ENCODE results near the gene ADAMTS17. TPM values are rescaled to one million over a fixed set of nuclear protein-coding genes. Genes with fewer than 3 reads are reported as not detected.

Gene ADAMTS17
- total and polyA plus RNA-seq, 4 experiments from 2014 or later: 2.1 to 6.2 (median 4.8) TPM

DNA sequence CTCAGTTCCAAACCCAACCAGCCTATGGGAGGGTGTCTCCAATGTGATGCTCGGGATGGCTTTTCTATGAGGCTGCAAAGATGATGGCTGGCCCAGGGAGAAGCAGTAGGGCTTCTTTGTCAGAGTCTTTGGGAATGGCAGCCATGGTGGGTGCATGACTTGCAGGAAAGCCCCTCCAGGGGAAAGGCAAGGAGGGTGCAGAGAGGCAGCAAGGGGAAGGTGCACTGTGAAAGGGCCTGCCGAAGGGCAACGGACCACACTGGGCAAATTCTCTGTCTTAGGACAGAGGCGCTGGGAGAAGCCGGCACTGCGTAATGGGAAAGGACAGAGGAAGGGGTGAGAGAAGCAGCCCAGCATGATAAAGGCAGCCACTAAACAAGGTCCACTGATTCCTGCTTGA is 305.8 kb downstream of the ADAMTS17 start:
- Mint-ChIP-seq H3K4me1 (peaks cover 0 to 1% (median 0%) of the 10 kb centered on the region in 4 donors), H3K27ac (peak overlapping the region in 1 of 7 donors; percentile 49), H3K27me3 (no peaks in the 10 kb centered on the region), H3K4me3 (no peak overlapping the region), H3K36me3 (peaks cover 19 to 21% of the 10 kb centered on the region in 2 donors), H3K9me3 (peaks cover 0 to 2% (median 0%) of the 10 kb centered on the region in 8 donors)
- H3K4me3 ChIP-seq (ENCODE audit: low read length in 2 of 2): no peak overlapping the region
- no peak for DNase-seq
- H3K9me3 ChIP-seq (ENCODE audit: control insufficient read depth in 1 of 2, low read length in 2 of 2): no peaks in the 10 kb centered on the region
- H3K36me3 ChIP-seq (ENCODE audit: insufficient read depth, low read length): no peaks in the 10 kb centered on the region
- no peaks in the 10 kb centered on the region for H3K27me3 ChIP-seq (ENCODE audit: insufficient read depth, low read length)
- ChIA-PET POLR2A (ENCODE audit: partially characterized antibody) (no interaction called here), CTCF (ENCODE audit: partially characterized antibody) (no interaction called here)
- no peaks in the 10 kb centered on the region for H3K4me1 ChIP-seq (ENCODE audit: insufficient read depth, low read length)
- intact Hi-C loops (cut with micrococcal nuclease): no loop called here
- no peak overlapping the region for H3K27ac ChIP-seq (ENCODE audit: low read depth, low read length)

DNA sequence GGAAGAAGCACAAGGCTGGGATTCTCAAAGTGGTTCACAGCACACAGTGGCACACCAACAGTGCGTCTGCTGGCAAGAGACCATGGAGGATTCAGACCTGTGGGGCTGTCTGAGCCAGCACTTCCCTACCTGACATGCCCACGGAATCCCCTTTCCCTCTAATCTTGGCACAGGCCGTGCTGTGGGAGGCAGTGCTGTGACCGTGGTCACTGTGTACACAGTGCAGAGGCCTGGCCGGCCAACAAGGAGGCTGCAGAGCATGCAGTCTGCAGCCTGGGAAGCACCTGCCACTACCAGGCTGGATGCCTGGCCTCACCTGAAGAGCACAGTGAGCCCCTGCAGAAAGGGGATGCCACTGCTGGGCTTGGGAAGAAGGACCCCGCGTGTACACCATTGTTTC is 307.6 kb downstream of the ADAMTS17 start:
- H3K9me3 Mint-ChIP-seq: peaks cover under 1 to 8% (median 3%) of the 10 kb centered on the region in 8 donors

DNA sequence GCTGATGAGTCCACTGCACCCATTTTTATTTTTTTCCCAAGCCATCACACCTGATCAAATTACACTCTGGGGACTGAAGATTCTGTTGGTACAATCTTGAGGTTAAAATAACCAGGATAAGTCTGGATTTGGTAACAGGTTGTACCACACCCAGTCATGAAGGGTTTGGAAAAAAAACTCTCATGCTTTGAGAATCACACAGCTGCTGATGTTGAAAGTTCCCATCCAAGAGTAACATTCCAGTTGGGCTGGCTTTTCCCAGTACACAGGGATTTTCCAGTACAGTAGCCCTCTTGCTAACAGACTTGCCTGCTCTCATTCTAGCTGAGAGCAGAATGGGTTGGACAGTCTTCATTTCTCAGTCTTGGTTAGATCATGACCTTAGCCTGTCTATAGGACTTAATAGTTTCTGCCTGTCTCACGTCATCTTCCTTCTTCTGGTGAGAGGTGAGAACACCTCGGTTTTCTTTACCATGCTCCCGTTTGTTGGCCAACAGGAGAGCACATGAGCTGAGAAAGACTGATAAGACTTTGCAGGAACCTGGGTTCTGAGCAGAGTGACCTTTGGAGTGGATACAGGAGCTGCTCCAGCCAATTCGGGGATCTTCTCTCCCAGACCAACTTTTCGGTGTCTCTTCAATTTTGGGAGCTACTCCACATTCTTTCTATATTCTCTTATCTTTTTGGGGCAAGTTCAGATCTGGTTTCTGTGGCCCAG is 308.5 kb downstream of the ADAMTS17 start:
- H3K36me3 ChIP-seq (ENCODE audit: insufficient read depth, low read length): no peaks in the 10 kb centered on the region
- no peaks in the 10 kb centered on the region for H3K9me3 ChIP-seq (ENCODE audit: control insufficient read depth in 1 of 2, low read length in 2 of 2)
- ChIA-PET CTCF (ENCODE audit: partially characterized antibody) (interaction anchor here (1.4 kb wide), 1 partner anchor 306 kb away, joined by 4 read pairs; no protein-coding TSS in a partner anchor), POLR2A (ENCODE audit: partially characterized antibody) (no interaction called here)
- no peaks in the 10 kb centered on the region for H3K27me3 ChIP-seq (ENCODE audit: insufficient read depth, low read length)
- H3K4me1 ChIP-seq (ENCODE audit: insufficient read depth, low read length): no peaks in the 10 kb centered on the region
- Mint-ChIP-seq H3K36me3 (peaks cover 34 to 42% of the 10 kb centered on the region in 2 donors), H3K27ac (no peak overlapping the region), H3K27me3 (no peaks in the 10 kb centered on the region), H3K4me3 (no peak overlapping the region), H3K4me1 (peaks cover 0 to 1% (median 0%) of the 10 kb centered on the region in 4 donors), H3K9me3 (peaks cover 4 to 16% (median 11%) of the 10 kb centered on the region in 8 donors)
- H3K27ac ChIP-seq (ENCODE audit: low read depth, low read length): no peak overlapping the region
- DNase-seq: no peak
- intact Hi-C loops (cut with micrococcal nuclease): no loop called here
- no peak overlapping the region for H3K4me3 ChIP-seq (ENCODE audit: low read length in 2 of 2)

More for the DNA sequence above, 307.6 kb downstream of the ADAMTS17 start:
- Mint-ChIP-seq H3K27ac (no peak overlapping the region), H3K4me1 (peaks cover 0 to 1% (median 0%) of the 10 kb centered on the region in 4 donors), H3K4me3 (no peak overlapping the region), H3K27me3 (no peaks in the 10 kb centered on the region), H3K36me3 (peaks cover 28 to 33% of the 10 kb centered on the region in 2 donors)
- H3K4me3 ChIP-seq (ENCODE audit: low read length in 2 of 2): no peak overlapping the region
- POLR2A ChIA-PET (ENCODE audit: partially characterized antibody): no interaction called here
- no peaks in the 10 kb centered on the region for H3K36me3 ChIP-seq (ENCODE audit: insufficient read depth, low read length)
- no peak overlapping the region for H3K27ac ChIP-seq (ENCODE audit: low read depth, low read length)
- no peaks in the 10 kb centered on the region for H3K4me1 ChIP-seq (ENCODE audit: insufficient read depth, low read length)
- CTCF ChIA-PET (ENCODE audit: partially characterized antibody): no interaction called here
- H3K27me3 ChIP-seq (ENCODE audit: insufficient read depth, low read length): no peaks in the 10 kb centered on the region
- no peak for DNase-seq
- no peaks in the 10 kb centered on the region for H3K9me3 ChIP-seq (ENCODE audit: control insufficient read depth in 1 of 2, low read length in 2 of 2)
- intact Hi-C loops (cut with micrococcal nuclease): no loop called here

DNA sequence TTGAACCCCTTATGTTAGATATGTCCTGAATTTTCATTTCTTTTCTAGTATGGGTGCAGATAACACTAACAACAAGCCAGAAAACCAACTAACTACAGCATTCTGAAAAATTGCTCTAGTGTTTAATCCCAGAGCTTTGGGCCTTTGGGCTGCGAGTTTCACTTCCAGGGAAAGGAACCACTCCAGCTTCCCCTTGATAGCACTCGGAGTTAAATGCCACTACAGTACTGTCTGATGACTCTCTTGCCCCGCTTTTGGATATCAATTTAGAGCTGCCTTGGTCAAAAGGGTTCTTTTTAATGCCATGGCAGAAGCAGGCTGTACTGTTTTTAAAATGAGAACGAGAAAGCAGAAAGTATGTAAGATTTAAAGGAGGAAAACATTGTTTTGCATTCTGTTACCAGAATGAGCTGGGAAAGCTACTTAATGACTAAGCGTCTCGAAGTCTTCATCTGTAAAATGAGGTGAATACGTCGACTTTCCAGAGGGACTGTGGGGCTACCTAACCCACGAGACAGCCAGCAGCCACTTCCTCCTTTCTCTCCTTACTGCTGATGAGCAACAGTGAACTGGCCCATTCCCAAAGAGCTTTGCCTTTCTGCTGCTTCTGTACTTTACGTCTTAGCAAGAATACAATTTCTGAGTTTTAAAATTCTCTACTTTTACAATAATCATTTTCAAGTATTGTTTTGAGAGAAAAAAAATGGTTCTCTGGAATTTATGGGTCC is 309.3 kb downstream of the ADAMTS17 start:
- Histone ChIP-seq H3K9me3 (ENCODE audit: control insufficient read depth in 1 of 2, low read length in 2 of 2) (peaks cover 0 to 2% of the 10 kb centered on the region in 2 donors), H3K36me3 (ENCODE audit: insufficient read depth, low read length) (no peaks in the 10 kb centered on the region), H3K4me3 (ENCODE audit: low read length in 2 of 2) (no peak overlapping the region), H3K27me3 (ENCODE audit: insufficient read depth, low read length) (no peaks in the 10 kb centered on the region), H3K27ac (ENCODE audit: low read depth, low read length) (no peak overlapping the region), H3K4me1 (ENCODE audit: insufficient read depth, low read length) (no peaks in the 10 kb centered on the region)
- CTCF ChIA-PET (ENCODE audit: partially characterized antibody): interaction anchor here (1.4 kb wide), 1 partner anchor 306 kb away, joined by 4 read pairs; no protein-coding TSS in a partner anchor
- H3K36me3 Mint-ChIP-seq: peaks cover 39 to 49% of the 10 kb centered on the region in 2 donors
- H3K27ac Mint-ChIP-seq: no peak overlapping the region
- intact Hi-C loops (cut with micrococcal nuclease): no loop called here
- H3K4me1 Mint-ChIP-seq: peaks cover 0 to 1% (median 0%) of the 10 kb centered on the region in 4 donors
- DNase-seq: no peak
- H3K4me3 Mint-ChIP-seq: no peak overlapping the region
- POLR2A ChIA-PET (ENCODE audit: partially characterized antibody): no interaction called here
- H3K27me3 Mint-ChIP-seq: no peaks in the 10 kb centered on the region
- H3K9me3 Mint-ChIP-seq: peaks cover 4 to 23% (median 19%) of the 10 kb centered on the region in 8 donors

DNA sequence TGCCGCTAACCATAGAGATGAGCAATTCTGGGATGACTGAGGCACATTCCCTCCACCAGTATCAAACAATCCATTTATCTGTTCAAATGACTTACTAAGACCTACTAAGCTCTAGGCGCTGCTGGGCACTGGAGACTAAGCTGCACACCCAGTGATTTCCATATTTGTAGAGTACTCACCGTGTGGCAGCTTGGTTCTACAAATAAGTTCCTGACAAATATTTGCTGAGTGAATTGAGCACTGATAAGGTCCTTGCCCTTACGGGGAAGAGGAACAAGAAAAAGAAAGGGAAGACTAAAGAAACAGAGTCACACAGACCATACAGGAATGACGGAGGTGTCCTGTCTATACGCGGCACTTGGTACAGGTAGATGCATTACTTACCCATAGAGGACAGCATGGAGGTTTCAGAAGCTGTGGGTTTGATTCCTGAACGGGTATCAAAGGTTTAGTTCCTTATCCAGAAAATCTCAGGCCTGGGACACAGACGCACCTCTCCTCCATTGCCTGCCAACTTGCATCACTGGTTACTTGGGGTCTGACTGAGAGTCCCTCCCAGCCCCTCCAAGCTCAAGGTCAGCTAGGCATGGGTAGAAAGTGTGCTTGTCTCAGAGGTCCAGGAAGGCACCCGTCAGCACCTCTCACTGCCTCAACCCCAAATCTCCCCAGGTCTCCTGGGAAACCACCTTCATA is 310.0 kb downstream of the ADAMTS17 start:
- Mint-ChIP-seq H3K36me3 (peaks cover 42 to 56% of the 10 kb centered on the region in 2 donors), H3K4me1 (peaks cover 0 to 1% (median 0%) of the 10 kb centered on the region in 4 donors), H3K4me3 (no peak overlapping the region), H3K27me3 (no peaks in the 10 kb centered on the region), H3K9me3 (peaks cover 5 to 29% (median 25%) of the 10 kb centered on the region in 8 donors), H3K27ac (no peak overlapping the region)
- H3K4me3 ChIP-seq (ENCODE audit: low read length in 2 of 2): no peak overlapping the region
- no peaks in the 10 kb centered on the region for H3K27me3 ChIP-seq (ENCODE audit: insufficient read depth, low read length)
- POLR2A ChIA-PET (ENCODE audit: partially characterized antibody): no interaction called here
- CTCF ChIA-PET (ENCODE audit: partially characterized antibody): interaction anchor here (1.4 kb wide), 1 partner anchor 307 kb away, joined by 4 read pairs; no protein-coding TSS in a partner anchor
- DNase-seq: no peak
- intact Hi-C loops (cut with micrococcal nuclease): no loop called here
- H3K36me3 ChIP-seq (ENCODE audit: insufficient read depth, low read length): no peaks in the 10 kb centered on the region
- H3K4me1 ChIP-seq (ENCODE audit: insufficient read depth, low read length): no peaks in the 10 kb centered on the region
- H3K27ac ChIP-seq (ENCODE audit: low read depth, low read length): no peak overlapping the region
- peaks cover 0 to 6% of the 10 kb centered on the region in 2 donors for H3K9me3 ChIP-seq (ENCODE audit: control insufficient read depth in 1 of 2, low read length in 2 of 2)

DNA sequence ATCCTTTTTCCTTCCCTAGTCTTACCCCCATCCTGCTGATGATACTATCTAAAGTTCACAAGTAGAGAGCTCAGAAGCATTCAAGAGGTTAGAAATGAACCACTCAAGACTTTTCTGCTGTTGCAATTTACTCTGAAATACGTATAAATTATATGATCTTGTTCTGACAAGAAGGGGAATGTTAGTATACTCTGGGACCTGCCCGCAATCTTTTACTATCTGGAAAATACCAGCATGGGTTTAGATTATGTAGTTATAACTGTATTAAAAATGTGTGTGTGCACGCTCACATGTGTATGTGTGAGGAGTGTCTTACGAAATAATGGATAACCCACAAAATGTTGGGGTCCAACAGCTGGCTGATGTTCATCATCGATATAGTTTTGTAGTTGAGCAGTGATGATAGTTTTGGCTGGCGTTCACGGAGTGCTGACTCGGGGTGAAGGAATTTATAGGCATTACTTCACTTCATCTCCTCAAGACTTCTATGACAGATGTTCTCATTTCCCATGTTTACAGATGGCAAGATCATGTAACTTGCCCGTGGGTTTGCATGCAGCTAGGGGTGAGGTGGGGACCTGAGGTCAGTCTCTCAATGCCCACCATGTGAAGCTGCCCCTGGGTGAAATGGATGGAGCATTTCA is 311.1 kb downstream of the ADAMTS17 start:
- H3K27me3 ChIP-seq (ENCODE audit: insufficient read depth, low read length): no peaks in the 10 kb centered on the region
- Mint-ChIP-seq H3K27ac (no peak overlapping the region), H3K9me3 (peaks cover 7 to 31% (median 26%) of the 10 kb centered on the region in 8 donors), H3K27me3 (no peaks in the 10 kb centered on the region), H3K4me3 (no peak overlapping the region), H3K4me1 (peaks cover 0 to 1% (median 0%) of the 10 kb centered on the region in 4 donors), H3K36me3 (peaks cover 42 to 58% of the 10 kb centered on the region in 2 donors)
- no peaks in the 10 kb centered on the region for H3K4me1 ChIP-seq (ENCODE audit: insufficient read depth, low read length)
- no peak for DNase-seq
- POLR2A ChIA-PET (ENCODE audit: partially characterized antibody): no interaction called here
- no peak overlapping the region for H3K4me3 ChIP-seq (ENCODE audit: low read length in 2 of 2)
- H3K36me3 ChIP-seq (ENCODE audit: insufficient read depth, low read length): no peaks in the 10 kb centered on the region
- intact Hi-C loops (cut with micrococcal nuclease): no loop called here
- no peak overlapping the region for H3K27ac ChIP-seq (ENCODE audit: low read depth, low read length)
- peaks cover 0 to 6% of the 10 kb centered on the region in 2 donors for H3K9me3 ChIP-seq (ENCODE audit: control insufficient read depth in 1 of 2, low read length in 2 of 2)
- CTCF ChIA-PET (ENCODE audit: partially characterized antibody): no interaction called here

Measured in CD4-positive, alpha-beta memory T cell (primary cell).